ENCODE measurements around the gene PTPN5.

PTPN5 gene

DNA sequence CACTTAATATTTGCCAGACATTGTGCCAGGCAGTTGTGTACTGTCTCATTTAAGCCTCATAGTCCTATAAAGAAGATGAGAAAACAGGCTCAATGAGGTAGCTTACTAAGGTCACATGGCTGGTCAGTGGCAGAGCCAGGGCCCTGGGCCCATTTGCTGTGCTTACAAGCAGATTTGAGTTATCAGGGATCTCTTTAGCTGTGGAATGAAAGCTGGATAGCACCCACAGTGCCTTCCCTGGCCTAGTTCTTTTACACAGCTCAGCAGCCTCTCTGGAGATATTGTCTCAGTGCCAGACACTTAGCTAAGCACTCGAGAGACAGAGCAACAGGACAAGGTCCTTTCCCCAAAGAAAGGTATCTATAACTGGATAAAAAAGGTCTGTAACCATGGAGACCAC is 86.9 kb downstream of the PTPN5 start:
- H3K36me3 ChIP-seq: no peaks in the 10 kb centered on the region
- no peak for DNase-seq
- no peak overlapping the region for H3K4me3 ChIP-seq (ENCODE audit: low read depth, low read length)
- no peaks in the 10 kb centered on the region for H3K9me3 ChIP-seq
- H3K27me3 ChIP-seq: no peaks in the 10 kb centered on the region
- TF ChIP-seq, protein P1, sequence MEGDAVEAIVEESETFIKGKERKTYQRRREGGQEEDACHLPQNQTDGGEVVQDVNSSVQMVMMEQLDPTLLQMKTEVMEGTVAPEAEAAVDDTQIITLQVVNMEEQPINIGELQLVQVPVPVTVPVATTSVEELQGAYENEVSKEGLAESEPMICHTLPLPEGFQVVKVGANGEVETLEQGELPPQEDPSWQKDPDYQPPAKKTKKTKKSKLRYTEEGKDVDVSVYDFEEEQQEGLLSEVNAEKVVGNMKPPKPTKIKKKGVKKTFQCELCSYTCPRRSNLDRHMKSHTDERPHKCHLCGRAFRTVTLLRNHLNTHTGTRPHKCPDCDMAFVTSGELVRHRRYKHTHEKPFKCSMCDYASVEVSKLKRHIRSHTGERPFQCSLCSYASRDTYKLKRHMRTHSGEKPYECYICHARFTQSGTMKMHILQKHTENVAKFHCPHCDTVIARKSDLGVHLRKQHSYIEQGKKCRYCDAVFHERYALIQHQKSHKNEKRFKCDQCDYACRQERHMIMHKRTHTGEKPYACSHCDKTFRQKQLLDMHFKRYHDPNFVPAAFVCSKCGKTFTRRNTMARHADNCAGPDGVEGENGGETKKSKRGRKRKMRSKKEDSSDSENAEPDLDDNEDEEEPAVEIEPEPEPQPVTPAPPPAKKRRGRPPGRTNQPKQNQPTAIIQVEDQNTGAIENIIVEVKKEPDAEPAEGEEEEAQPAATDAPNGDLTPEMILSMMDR (IDR thresholded peaks at IDR 0.05; ENCODE audit: low read depth, low read length): no peak
- no peaks in the 10 kb centered on the region for H3K4me1 ChIP-seq

- no peaks in the 10 kb centered on the region for H3K36me3 ChIP-seq
- H3K4me1 ChIP-seq: no peaks in the 10 kb centered on the region
- H3K27me3 ChIP-seq: no peaks in the 10 kb centered on the region
- no peak overlapping the region for H3K4me3 ChIP-seq (ENCODE audit: low read depth, low read length)
- H3K9me3 ChIP-seq: no peaks in the 10 kb centered on the region
- DNase-seq: no peak
- TF ChIP-seq, protein P1 (IDR thresholded peaks at IDR 0.05; ENCODE audit: low read depth, low read length): no peak
Observed at GRCh38 chr11:18704045-18704645, 87.5 kb downstream of the PTPN5 start.

DNA sequence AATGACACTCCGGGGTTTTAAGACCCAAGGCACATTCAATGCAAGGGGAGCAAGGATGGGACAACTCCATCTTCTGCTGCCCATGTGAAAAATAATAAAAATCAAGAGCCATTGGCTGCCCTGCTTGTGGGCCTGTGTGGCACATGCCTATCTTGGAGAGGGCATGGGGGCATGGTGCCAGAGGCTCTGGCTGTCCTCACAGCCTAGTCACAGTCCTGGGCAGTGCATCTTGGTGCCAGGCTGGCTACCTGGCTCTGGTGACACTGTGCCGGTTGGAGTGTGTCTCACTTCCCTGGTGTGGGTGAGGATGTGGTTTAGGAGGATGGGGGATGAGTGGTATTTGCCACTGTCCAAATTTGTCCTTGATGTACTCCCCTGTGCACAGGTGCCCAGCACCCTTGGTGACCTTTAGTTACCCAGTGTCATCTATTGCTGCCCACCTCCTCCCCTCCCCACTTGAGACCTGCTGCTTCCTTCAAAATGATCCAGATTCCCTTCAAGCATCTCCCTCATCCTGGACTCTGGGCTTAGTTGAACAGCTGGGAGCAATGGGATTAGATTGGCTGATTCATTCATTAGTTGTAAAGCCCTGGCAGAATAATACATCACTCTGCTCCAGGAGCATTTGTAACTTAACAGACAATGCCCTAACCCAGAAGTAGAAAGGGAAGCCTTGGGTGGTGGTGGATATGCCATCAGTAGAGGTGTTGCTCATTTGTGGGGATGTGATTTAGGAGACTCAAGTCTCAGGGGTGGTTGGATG is 88.4 kb downstream of the PTPN5 start:
- Histone ChIP-seq H3K4me1 (no peaks in the 10 kb centered on the region), H3K36me3 (no peaks in the 10 kb centered on the region), H3K27me3 (no peaks in the 10 kb centered on the region), H3K4me3 (ENCODE audit: low read depth, low read length) (no peak overlapping the region), H3K9me3 (no peaks in the 10 kb centered on the region)
- no peak for DNase-seq
- TF ChIP-seq, protein P1 (IDR thresholded peaks at IDR 0.05; ENCODE audit: low read depth, low read length): no peak

- H3K27me3 ChIP-seq: no peaks in the 10 kb centered on the region
- H3K4me1 ChIP-seq: no peaks in the 10 kb centered on the region
- TF ChIP-seq, protein P1 (IDR thresholded peaks at IDR 0.05; ENCODE audit: low read depth, low read length): no peak
- no peak for DNase-seq
- no peak overlapping the region for H3K4me3 ChIP-seq (ENCODE audit: low read depth, low read length)
- no peaks in the 10 kb centered on the region for H3K9me3 ChIP-seq
- no peaks in the 10 kb centered on the region for H3K36me3 ChIP-seq
Observed at GRCh38 chr11:18701614-18702216, 89.9 kb downstream of the PTPN5 start.

DNA sequence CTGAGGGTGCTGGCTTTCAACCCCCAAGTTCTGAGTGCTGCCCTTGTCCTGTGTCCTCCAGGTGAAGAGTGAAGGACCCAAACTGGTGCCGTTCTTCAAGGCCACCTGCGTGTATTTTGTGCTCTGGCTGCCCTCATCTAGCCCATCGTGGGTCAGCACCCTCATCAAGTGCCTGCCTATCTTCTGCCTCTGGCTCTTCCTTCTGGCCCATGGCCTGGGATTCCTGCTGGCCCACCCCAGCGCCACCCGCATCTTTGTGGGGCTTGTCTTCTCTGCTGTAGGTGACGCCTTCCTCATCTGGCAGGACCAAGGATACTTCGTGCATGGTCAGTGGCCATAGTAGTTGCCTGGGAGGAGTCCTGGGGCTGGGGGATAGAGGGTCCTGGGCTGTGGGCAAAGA is 90.7 kb downstream of the PTPN5 start:
- DNase-seq: no peak
- H3K4me1 ChIP-seq: no peaks in the 10 kb centered on the region
- H3K36me3 ChIP-seq: no peaks in the 10 kb centered on the region
- H3K27me3 ChIP-seq: no peaks in the 10 kb centered on the region
- TF ChIP-seq, protein P1 (IDR thresholded peaks at IDR 0.05; ENCODE audit: low read depth, low read length): no peak
- H3K9me3 ChIP-seq: no peaks in the 10 kb centered on the region
- no peak overlapping the region for H3K4me3 ChIP-seq (ENCODE audit: low read depth, low read length)

GRCh38 chr11:18700375-18700774 is 91.2 kb downstream of the PTPN5 start:
- no peak overlapping the region for H3K4me3 ChIP-seq (ENCODE audit: low read depth, low read length)
- TF ChIP-seq, protein P1 (IDR thresholded peaks at IDR 0.05; ENCODE audit: low read depth, low read length): no peak
- H3K27me3 ChIP-seq: no peaks in the 10 kb centered on the region
- no peaks in the 10 kb centered on the region for H3K9me3 ChIP-seq
- H3K36me3 ChIP-seq: no peaks in the 10 kb centered on the region
- no peak for DNase-seq
- no peaks in the 10 kb centered on the region for H3K4me1 ChIP-seq
